ENCODE results near the gene GSTK1. TPM values are rescaled to one million over a fixed set of nuclear protein-coding genes. Genes with fewer than 3 reads are reported as not detected.

Gene GSTK1
- total and polyA plus RNA-seq, 2 of the 8 experiments (the other 6 are each of a cell fraction or from before 2014, with no cell fraction given) = 25.5 to 32.5 TPM

DNA sequence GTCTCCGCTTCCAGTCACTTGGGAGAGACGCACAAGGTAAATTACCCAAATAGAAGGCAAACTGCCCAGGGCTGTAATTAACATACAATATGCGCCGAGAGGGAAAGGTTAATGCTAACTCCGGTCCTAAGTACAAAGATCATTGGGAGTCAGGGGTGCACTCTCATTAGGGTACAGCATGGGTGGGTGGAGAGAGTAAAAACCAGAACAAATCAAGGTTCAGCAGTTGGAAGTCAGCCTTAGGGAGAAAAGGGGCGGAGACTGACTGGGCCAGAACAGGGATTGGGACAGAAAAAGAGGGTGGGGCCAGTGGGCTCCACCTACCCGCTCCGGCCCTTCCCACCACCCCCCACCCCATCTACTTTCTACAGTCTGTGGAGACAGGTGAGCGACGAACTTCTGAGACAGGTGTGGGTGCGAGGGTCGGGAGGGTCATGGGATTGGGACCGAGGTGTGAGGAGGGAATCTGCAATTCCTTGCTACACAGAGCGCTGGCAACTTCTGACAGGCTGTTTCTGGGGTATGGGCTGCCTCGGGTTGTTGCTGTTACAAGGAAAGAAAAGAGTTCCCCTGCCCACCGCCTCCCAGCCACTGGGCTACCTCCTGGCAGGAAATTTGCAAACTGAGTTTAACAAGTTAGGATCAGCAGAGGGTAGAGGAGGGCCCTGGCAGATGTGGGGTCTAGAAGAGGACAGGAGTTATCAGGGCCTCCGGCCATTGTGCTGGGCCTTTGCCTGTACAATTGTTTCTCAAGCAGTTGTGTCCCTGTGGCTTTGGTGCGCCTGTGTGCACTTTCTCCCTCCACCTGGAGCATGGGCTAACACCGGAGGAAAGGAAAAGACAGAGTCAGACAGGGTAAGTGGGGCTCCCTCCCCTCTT lies 21.6 kb downstream of the GSTK1 start, which contains the start of gene TMEM139:
Gene TMEM139 (plus strand): TSS at position 368 of the 879 bp plus-strand sequence. CDS start 1,000 bp downstream, outside the sequence.
- FAIRE-seq (no peak), DNase-seq (ENCODE audit: low read depth in 1 of 2, low spot score in 2 of 2) (peak in 1 of 2 experiments; percentile 67)
- ChIA-PET POLR2A (ENCODE audit: partially characterized antibody) (interaction anchor here (0.6 to 1.0 kb wide), 2 partner anchors 62 to 85 kb away, joined by 3 read pairs; no protein-coding TSS in a partner anchor), CTCF (ENCODE audit: partially characterized antibody) (interaction anchor here (0.6 to 3.6 kb wide), 3 partner anchors 15 to 342 kb away, joined by 3 to 22 read pairs (median 6); no protein-coding TSS in a partner anchor)
- H3K4me3 ChIP-seq (ENCODE audit: extremely low read depth in 1 of 4, insufficient read depth in 2 of 4, low read depth in 3 of 4, low read length in 4 of 4) = peak within 1 kb of the TSS; percentile 11 to 52 (median 26); a peak in 7 of 8 replicates
- H3K4me2 ChIP-seq (ENCODE audit: insufficient read depth in 1 of 2, low read depth in 2 of 2, low read length in 2 of 2) = peak within 1 kb of the TSS; percentile 71 to 84
- no peaks in the 10 kb centered on the region for H4K20me1 ChIP-seq (replicated peaks in 1 of 2; ENCODE audit: control insufficient read depth in 1 of 2, insufficient read depth in 2 of 2, low read length in 2 of 2)
- H3K56ac ChIP-seq (replicated peaks; ENCODE audit: insufficient read length, low read depth, low read length) = no peak within 1 kb of the TSS
- WGBS, 2 experiments (ENCODE audit: extremely low coverage in 1 of 2, insufficient coverage in 1 of 2, insufficient read length in 1 of 2, insufficient replicate concordance in 2 of 2, low coverage in 1 of 2, low lambda C conversion rate in 2 of 2, missing lambda C conversion rate in 1 of 2) = 46% methylated on average over 17 of the region's 19 CpGs; no CpG with 5 or more reads in 1 of the 2 experiments
- TF ChIP-seq SP1 (IDR thresholded peaks at IDR 0.05; ENCODE audit: low read depth, low read length) (peak; percentile 20; the same call in 1 of the 2 replicates), RBBP5 (IDR thresholded peaks at IDR 0.05; ENCODE audit: borderline replicate concordance, low read depth, low read length) (0 out of 2 replicates have a peak, but pooled peaks have one; percentile 46), MAX (IDR thresholded peaks at IDR 0.05) (peak; percentile 56), SAP30 (IDR thresholded peaks at IDR 0.05; ENCODE audit: insufficient read depth, insufficient replicate concordance, low read length) (no peak), POLR2AphosphoS5 (IDR thresholded peaks at IDR 0.05; ENCODE audit: low read depth, low read length) (no peak), SIN3A (conservative IDR thresholded peaks at IDR 0.05 in 1 of 2, IDR thresholded peaks at IDR 0.05 in 1 of 2; ENCODE audit: low read depth in 1 of 2, low read length in 2 of 2) (0 out of 4 replicates have a peak, but pooled peaks of 1 of the 2 experiments have one; percentile 35)
- TF ChIP-seq, protein P1, sequence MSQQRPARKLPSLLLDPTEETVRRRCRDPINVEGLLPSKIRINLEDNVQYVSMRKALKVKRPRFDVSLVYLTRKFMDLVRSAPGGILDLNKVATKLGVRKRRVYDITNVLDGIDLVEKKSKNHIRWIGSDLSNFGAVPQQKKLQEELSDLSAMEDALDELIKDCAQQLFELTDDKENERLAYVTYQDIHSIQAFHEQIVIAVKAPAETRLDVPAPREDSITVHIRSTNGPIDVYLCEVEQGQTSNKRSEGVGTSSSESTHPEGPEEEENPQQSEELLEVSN (IDR thresholded peaks at IDR 0.05) = peak; percentile 84
- H3K14ac ChIP-seq (ENCODE audit: insufficient read length) = no peak within 1 kb of the TSS
- no peak within 1 kb of the TSS for H4K91ac ChIP-seq (replicated peaks; ENCODE audit: insufficient read length, low read length)
- H2BK20ac ChIP-seq (ENCODE audit: low read length) = no peak within 1 kb of the TSS
- no peak within 1 kb of the TSS for H3K27ac ChIP-seq (ENCODE audit: low read depth, low read length)
- H4K5ac ChIP-seq (ENCODE audit: insufficient read length, low read depth, low read length) = no peak within 1 kb of the TSS
- H3K79me2 ChIP-seq (ENCODE audit: control insufficient read depth in 1 of 2, insufficient read depth in 2 of 2, low read length in 2 of 2) = peaks cover 0 to 13% of the 10 kb centered on the region in 2 experiments; a peak in 3 of 4 replicates
- H2BK12ac ChIP-seq (ENCODE audit: low read depth, low read length) = 0 out of 2 replicates have a peak within 1 kb of the TSS, but pooled peaks have one; percentile 55
- no peak within 1 kb of the TSS for H3K23ac ChIP-seq (ENCODE audit: insufficient read length)
- H3K4me1 ChIP-seq (replicated peaks in 1 of 4; ENCODE audit: control insufficient read depth in 3 of 4, insufficient read depth in 4 of 4, low read length in 3 of 4) = peaks cover 9 to 14% (median 10%) of the 10 kb centered on the region in 4 experiments
- H3K79me1 ChIP-seq (ENCODE audit: low read depth, low read length) = no peaks in the 10 kb centered on the region
- H3K18ac ChIP-seq (ENCODE audit: extremely low read depth, low read length) = no peak within 1 kb of the TSS
- H4K8ac ChIP-seq (ENCODE audit: extremely low read depth, insufficient read depth, low read length) = no peak within 1 kb of the TSS
- H3K9ac ChIP-seq (replicated peaks in 1 of 4; ENCODE audit: extremely low read depth in 1 of 4, low read depth in 3 of 4, low read length in 3 of 4) = no peak within 1 kb of the TSS
- no peak within 1 kb of the TSS for H3K4ac ChIP-seq (replicated peaks; ENCODE audit: insufficient read length, low read depth, low read length)
- H3K23me2 ChIP-seq (ENCODE audit: low read depth, low read length) = peaks cover 8% of the 10 kb centered on the region
- peak within 1 kb of the TSS; percentile 12; the same call in 1 of the 2 replicates for H2BK5ac ChIP-seq (ENCODE audit: low read depth, low read length)
- H2AK5ac ChIP-seq (ENCODE audit: low read depth, low read length) = no peak within 1 kb of the TSS; the same call in 1 of the 2 replicates
- H3K9me3 ChIP-seq (ENCODE audit: insufficient read depth in 2 of 2, low read depth in 1 of 2, low read length in 1 of 2) = peaks cover 6 to 13% of the 10 kb centered on the region in 2 experiments
- H3K36me3 ChIP-seq (ENCODE audit: control insufficient read depth in 2 of 4, insufficient read depth in 4 of 4, low read length in 3 of 4) = peaks cover 0 to 6% (median 0%) of the 10 kb centered on the region in 4 experiments; a peak in 2 of 8 replicates
- no peak within 1 kb of the TSS for H2BK15ac ChIP-seq (ENCODE audit: low read length)
- H2AFZ ChIP-seq (ENCODE audit: low read length) = no peak within 1 kb of the TSS; the same call in 1 of the 2 replicates
- H2BK120ac ChIP-seq (replicated peaks; ENCODE audit: low read depth, low read length) = no peak within 1 kb of the TSS
- peaks cover 10 to 21% (median 20%) of the 10 kb centered on the region in 4 experiments for H3K27me3 ChIP-seq (replicated peaks in 1 of 4; ENCODE audit: control insufficient read depth in 3 of 4, extremely low read depth in 1 of 4, insufficient read depth in 3 of 4, low read length in 3 of 4)
